IMR-90 (cell line): ENCODE measurements around the gene TNFRSF21. TPM values are rescaled to one million over a fixed set of nuclear protein-coding genes. Genes with fewer than 3 reads are reported as not detected.

Source experiments
- ATAC-seq: fragments of 200-7000 bp; cut with Tn5 transposase; 2 replicates; pipeline ENCODE4 v1.9.1; 2020; ENCODE audit warnings: low read depth, mild to moderate bottlenecking, moderate library complexity
- BruUV-seq: library from RNA; stranded (reverse); fragments of 400-500 nt; replicated peaks from 2 replicates; lab custom pipeline; 2021; lab: Mats Ljungman, UMichigan
- CTCF ChIA-PET: fragments of 300-600 bp; formaldehyde crosslinking; extraction: SDS; loops from one replicate; lab custom pipeline; 2021; ENCODE audit warnings: antibody characterized with exemption; lab: Yijun Ruan, JAX
- POLR2A ChIA-PET: fragments of 300-600 bp; sonication (Branson Sonifier 250); formaldehyde crosslinking; loops from one replicate; lab custom pipeline; 2022; ENCODE audit warnings: antibody characterized with exemption; ENCODE audit not compliant: unreplicated experiment; lab: Charles Lee
- DNase-seq: peaks from one replicate; pipeline ENCODE4 v3.0.0; 2013
- H2AFZ ChIP-seq: replicated peaks from 2 replicates; pipeline ENCODE3; 2013; ENCODE audit warnings: low read length, mild to moderate bottlenecking; ENCODE audit not compliant: poor library complexity
- H2AK5ac ChIP-seq: 2 replicates; pipeline ENCODE4 v1.6.1; 2013; ENCODE audit warnings: low read depth, low read length, inconsistent platforms
- H2AK9ac ChIP-seq: replicated peaks from 2 replicates; pipeline ENCODE3; 2013; ENCODE audit warnings: mild to moderate bottlenecking, low read depth, low read length, moderate library complexity; ENCODE audit not compliant: poor library complexity
- H2BK120ac ChIP-seq: 2 replicates; pipeline ENCODE4 v1.6.1; 2013; ENCODE audit warnings: low read depth, low read length, inconsistent platforms
- H2BK15ac ChIP-seq: 3 replicates; pipeline ENCODE4 v1.6.1; 2013; ENCODE audit warnings: low read depth, low read length, inconsistent platforms
- H2BK20ac ChIP-seq: 2 replicates; pipeline ENCODE4 v1.6.1; 2013; ENCODE audit warnings: low read depth, mild to moderate bottlenecking, inconsistent platforms, low read length, moderate library complexity
- H2BK5ac ChIP-seq: 2 replicates; pipeline ENCODE4 v1.6.1; 2013; ENCODE audit warnings: mild to moderate bottlenecking, low read depth, low read length, inconsistent platforms; ENCODE audit not compliant: poor library complexity, severe bottlenecking
- H3K14ac ChIP-seq: replicated peaks from 2 replicates; pipeline ENCODE4 v1.6.1; 2013; ENCODE audit warnings: low read depth, low read length, inconsistent platforms
- H3K18ac ChIP-seq: 2 replicates; pipeline ENCODE4 v1.6.1; 2013; ENCODE audit warnings: low read depth, low read length, control low read depth
- H3K23ac ChIP-seq: 2 replicates; pipeline ENCODE4 v1.6.1; 2013; ENCODE audit warnings: low read depth, low read length, inconsistent platforms
- H3K27ac ChIP-seq: 2 replicates; pipeline ENCODE4 v1.5.1; 2013; ENCODE audit warnings: mild to moderate bottlenecking, control low read depth, low read length; ENCODE audit not compliant: insufficient read depth
- H3K27me3 ChIP-seq: 2 replicates; pipeline ENCODE4 v1.6.1; 2013; ENCODE audit warnings: low read length; ENCODE audit not compliant: control insufficient read depth, insufficient read depth
- H3K36me3 ChIP-seq: 2 replicates; pipeline ENCODE4 v1.6.1; 2013; ENCODE audit warnings: low read length, mixed read lengths; ENCODE audit not compliant: control insufficient read depth, insufficient read depth
- H3K4ac ChIP-seq: 2 replicates; pipeline ENCODE4 v1.6.1; 2013; ENCODE audit warnings: low read depth, low read length, inconsistent platforms
- H3K4me1 ChIP-seq: 2 replicates; pipeline ENCODE4 v1.6.1; 2013; ENCODE audit warnings: low read length, mixed read lengths; ENCODE audit not compliant: control insufficient read depth, insufficient read depth
- H3K4me2 ChIP-seq: 2 replicates; pipeline ENCODE4 v1.6.1; 2013; ENCODE audit warnings: low read depth, mild to moderate bottlenecking, control low read depth, low read length, moderate library complexity
- H3K4me3 ChIP-seq: 2 replicates; pipeline ENCODE4 v1.5.1; 2013; ENCODE audit warnings: low read depth, mild to moderate bottlenecking, control low read depth, low read length, moderate library complexity; ENCODE audit not compliant: insufficient read depth
- H3K56ac ChIP-seq: 2 replicates; pipeline ENCODE4 v1.6.1; 2013; ENCODE audit warnings: low read length, inconsistent platforms; ENCODE audit not compliant: insufficient read depth; ENCODE audit errors: extremely low read depth
- H3K79me1 ChIP-seq, 2 experiments: 2 replicates each; pipeline ENCODE4 v1.6.1; 2013; ENCODE audit warnings: low read length in 2 of 2, inconsistent platforms in 1 of 2, low read depth in 1 of 2
- H3K9ac ChIP-seq: 2 replicates; pipeline ENCODE4 v1.6.1; 2013; ENCODE audit warnings: low read depth, low read length, control low read depth
- H3K9me1 ChIP-seq: 2 replicates; pipeline ENCODE4 v1.6.1; 2013; ENCODE audit warnings: low read length, inconsistent platforms; ENCODE audit not compliant: insufficient read depth
- H3K9me3 ChIP-seq: 2 replicates; pipeline ENCODE4 v1.6.1; 2013; ENCODE audit warnings: low read length; ENCODE audit not compliant: control insufficient read depth, insufficient read depth
- H4K20me1 ChIP-seq: 2 replicates; pipeline ENCODE4 v1.6.1; 2013; ENCODE audit warnings: low read length, inconsistent platforms; ENCODE audit not compliant: insufficient read depth
- H4K5ac ChIP-seq: 2 replicates; pipeline ENCODE4 v1.6.1; 2013; ENCODE audit warnings: mild to moderate bottlenecking, low read depth, low read length, control low read depth
- H4K8ac ChIP-seq, 2 experiments: 2 replicates each; pipeline ENCODE4 v1.6.1; 2013; ENCODE audit warnings: low read depth in 2 of 2, low read length in 2 of 2, control low read depth in 1 of 2, inconsistent platforms in 1 of 2
- H4K91ac ChIP-seq: 2 replicates; pipeline ENCODE4 v1.6.1; 2013; ENCODE audit warnings: low read depth, low read length, inconsistent platforms; ENCODE audit not compliant: insufficient read depth
- CEBPB ChIP-seq: IDR thresholded peaks from 2 replicates; pipeline ENCODE4 v1.6.1; 2012; ENCODE audit warnings: low read depth, low read length, improper control_type of control experiment
- CHD1 ChIP-seq: IDR thresholded peaks from 2 replicates; pipeline ENCODE4 v1.6.1; 2012; ENCODE audit warnings: low read depth, low read length, improper control_type of control experiment
- CTCF ChIP-seq: conservative IDR thresholded peaks from 2 replicates; pipeline ENCODE4 v1.5.1; 2012; ENCODE audit warnings: mild to moderate bottlenecking, low read depth, low read length, improper control_type of control experiment
- FOS ChIP-seq: fragments of 150-350 bp; IDR thresholded peaks from 2 replicates; pipeline ENCODE4 v1.6.1; 2016; ENCODE audit warnings: low read depth, low read length
- MAFK ChIP-seq: IDR thresholded peaks from 2 replicates; pipeline ENCODE4 v1.6.1; 2012; ENCODE audit warnings: low read depth, low read length, improper control_type of control experiment
- MAZ ChIP-seq: IDR thresholded peaks from 2 replicates; pipeline ENCODE4 v1.6.1; 2012; ENCODE audit warnings: low read depth, mild to moderate bottlenecking, low read length, improper control_type of control experiment, moderate library complexity, borderline replicate concordance
- POLR2A ChIP-seq: IDR thresholded peaks from 2 replicates; pipeline ENCODE4 v1.6.1; 2012; ENCODE audit warnings: mild to moderate bottlenecking, low read depth, low read length
- RAD21 ChIP-seq: IDR thresholded peaks from 2 replicates; pipeline ENCODE4 v1.6.1; 2012; ENCODE audit warnings: low read length, improper control_type of control experiment
- RCOR1 ChIP-seq: IDR thresholded peaks from 2 replicates; pipeline ENCODE4 v1.6.1; 2012; ENCODE audit warnings: mild to moderate bottlenecking, low read length, improper control_type of control experiment; ENCODE audit not compliant: insufficient replicate concordance
- RFX5 ChIP-seq: IDR thresholded peaks from 2 replicates; pipeline ENCODE4 v1.8.0; 2012; ENCODE audit warnings: low read depth, mild to moderate bottlenecking, low read length, moderate library complexity
- SMC3 ChIP-seq: fragments of 150-350 bp; IDR thresholded peaks from 2 replicates; pipeline ENCODE4 v1.6.1; 2016; ENCODE audit warnings: low read depth, mild to moderate bottlenecking, antibody characterized with exemption, low read length, moderate library complexity
- USF2 ChIP-seq: fragments of 150-350 bp; IDR thresholded peaks from 2 replicates; pipeline ENCODE4 v1.6.1; 2017; ENCODE audit warnings: mild to moderate bottlenecking, antibody characterized with exemption, low read length, low read depth
- WGBS, 2 experiments: methylation state at CpG; one replicate each; pipeline versions ENCODE4 v1.1.5 to v1.1.7; 2013; ENCODE audit warnings: missing lambda C conversion rate in 2 of 2; ENCODE audit not compliant: insufficient read length in 1 of 2; ENCODE audit errors: extremely low coverage in 2 of 2; 5-methylcytosine and 5-hydroxymethylcytosine counted together
- dilution Hi-C: fragments of 300-500 bp; cut with HindIII; formaldehyde crosslinking; loops from one replicate; pipeline ENCODE4 v1.14.3; 2018; ENCODE audit warnings: low sequenced_read_pairs; ENCODE audit not compliant: unreplicated experiment
- in situ Hi-C: fragments of 300-500 bp; cut with MboI; formaldehyde crosslinking; loops from 3 replicates; pipeline ENCODE4 v1.14.3; 2019; ENCODE audit warnings: low sequenced_read_pairs, inconsistent platforms, mixed read lengths
- intact Hi-C: fragments of 100-400 bp; cut with micrococcal nuclease; formaldehyde crosslinking; loops from 2 replicates; pipeline ENCODE4 v1.10.0; 2022
- polyA plus RNA-seq, 3 experiments: library from polyadenylated mRNA; depleted of rRNA; stranded (reverse); fragments of >200 nt; gene quantifications; 2 replicates each; pipeline ENCODE4 v1.2.3, GENCODE V29; 2012; ENCODE audit warnings: low replicate concordance in 1 of 3
- total RNA-seq: library from RNA; depleted of rRNA; stranded (reverse); fragments of >200 nt; gene quantifications from 2 replicates; pipeline ENCODE4 v1.2.3, GENCODE V29; 2012

TNFRSF21 gene
- total and polyA plus RNA-seq, 2 of the 4 experiments (the other 2 are of a cell fraction): 2.9 to 6.9 TPM

GRCh38 chr6:47288267-47289090, 21.2 kb downstream of the TNFRSF21 start:
- Histone ChIP-seq H4K91ac (no peak overlapping the region), H3K36me3 (peaks cover 8% of the 10 kb centered on the region), H3K4me1 (peaks cover 2% of the 10 kb centered on the region; the same call in 1 of the 2 replicates), H2AFZ (no peak overlapping the region), H3K27ac (no peak overlapping the region), H3K79me1 (peaks cover 0 to 5% of the 10 kb centered on the region in 2 experiments; a peak in 2 of 4 replicates), H3K27me3 (no peaks in the 10 kb centered on the region), H2BK15ac (no peak overlapping the region), H3K9me3 (no peaks in the 10 kb centered on the region), H3K4me2 (no peak overlapping the region), H3K9ac (no peak overlapping the region), H3K14ac (no peak overlapping the region), H4K8ac (no peak overlapping the region), H3K4me3 (no peak overlapping the region), H3K56ac (no peak overlapping the region), H2AK5ac (no peak overlapping the region), H4K5ac (no peak overlapping the region), H2BK5ac (no peak overlapping the region), H3K18ac (no peak overlapping the region), H3K9me1 (peaks cover 9% of the 10 kb centered on the region; the same call in 1 of the 2 replicates), H2AK9ac (no peak overlapping the region), H2BK20ac (no peak overlapping the region), H4K20me1 (no peaks in the 10 kb centered on the region), H3K23ac (no peak overlapping the region), H3K4ac (no peak overlapping the region), H2BK120ac (no peak overlapping the region)
- DNase-seq (no peak), ATAC-seq (no peak; the same call in 1 of the 2 replicates)
- dilution Hi-C loops (no loop called here), in situ Hi-C loops (no loop called here), intact Hi-C loops (no loop called here)
- POLR2A ChIA-PET: no interaction called here
- BruUV-seq: no TSS peak
- CTCF ChIA-PET: interaction anchor here (0.6 to 0.9 kb wide), 2 partner anchors 187 to 200 kb away, joined by 3 to 10 read pairs; no protein-coding TSS in a partner anchor
- 100% methylated on average over 1 of the region's 7 CpGs; no CpG with 5 or more reads in 1 of the 2 experiments for WGBS, 2 experiments
- TF ChIP-seq SMC3 (no peak), USF2 (no peak), MAFK (no peak), RCOR1 (no peak), RFX5 (no peak), CTCF (no peak), POLR2A (no peak), CHD1 (no peak), FOS (no peak), CEBPB (no peak), RAD21 (no peak), MAZ (no peak)
